Fibroblast of lung (primary cell): ENCODE results near the gene ICE2. TPM values are rescaled to one million over a fixed set of nuclear protein-coding genes. Genes with fewer than 3 reads are reported as not detected.

Source experiments
- DNase-seq, 2 donors: peaks; one replicate each; pipeline versions ENCODE4 v3.0.0 to v3.0.0-alpha.2; 2010; ENCODE audit warnings: low read depth in 2 of 2
- H2AFZ ChIP-seq: 2 replicates; pipeline ENCODE4 v1.5.1; 2012; ENCODE audit warnings: low read length, control low read depth, inconsistent platforms
- H3K27ac ChIP-seq: 2 replicates; pipeline ENCODE4 v1.5.1; 2011; ENCODE audit warnings: low read length, control low read depth; ENCODE audit not compliant: insufficient read depth
- H3K27me3 ChIP-seq: 2 replicates; pipeline ENCODE4 v1.5.1; 2011; ENCODE audit warnings: mild to moderate bottlenecking, low read length; ENCODE audit not compliant: control insufficient read depth, insufficient read depth
- H3K36me3 ChIP-seq: 2 replicates; pipeline ENCODE4 v1.5.1; 2011; ENCODE audit warnings: low read length; ENCODE audit not compliant: control insufficient read depth, insufficient read depth
- H3K4me1 ChIP-seq: 2 replicates; pipeline ENCODE4 v1.5.1; 2011; ENCODE audit warnings: low read length; ENCODE audit not compliant: control insufficient read depth, insufficient read depth; ENCODE audit errors: extremely low read depth
- H3K4me2 ChIP-seq: 2 replicates; pipeline ENCODE4 v1.5.1; 2011; ENCODE audit warnings: low read length, control low read depth; ENCODE audit not compliant: insufficient read depth; ENCODE audit errors: extremely low read depth
- H3K4me3 ChIP-seq, 4 experiments: fragments of 200-600 bp in 1 of 4; sonication (generic) in 1 of 4; replicated peaks in 1 of 4; 2 replicates each; pipeline ENCODE4 v1.5.1; 2011 to 2016; ENCODE audit warnings: low read length in 4 of 4, low read depth in 3 of 4, mild to moderate bottlenecking in 3 of 4, control low read depth in 2 of 4, inconsistent platforms in 1 of 4, mixed read lengths in 1 of 4; ENCODE audit not compliant: insufficient read depth in 1 of 4; ENCODE audit errors: control extremely low read depth in 1 of 4
- H3K79me2 ChIP-seq: 2 replicates; pipeline ENCODE4 v1.5.1; 2012; ENCODE audit warnings: mild to moderate bottlenecking, low read length, inconsistent platforms; ENCODE audit not compliant: control insufficient read depth, insufficient read depth
- H3K9ac ChIP-seq: 2 replicates; pipeline ENCODE4 v1.5.1; 2011; ENCODE audit warnings: mild to moderate bottlenecking, low read length, control low read depth; ENCODE audit not compliant: insufficient read depth
- H3K9me3 ChIP-seq: 2 replicates; pipeline ENCODE4 v1.5.1; 2012; ENCODE audit warnings: low read depth, low read length; ENCODE audit not compliant: control insufficient read depth, insufficient read depth
- H4K20me1 ChIP-seq: 2 replicates; pipeline ENCODE4 v1.5.1; 2011; ENCODE audit warnings: low read length; ENCODE audit not compliant: control insufficient read depth, insufficient read depth; ENCODE audit errors: extremely low read depth
- EZH2 ChIP-seq: IDR thresholded peaks from 2 replicates; pipeline ENCODE4 v1.5.1; 2012; ENCODE audit warnings: low read length, control low read depth, mild to moderate bottlenecking; ENCODE audit errors: missing control alignments
- polyA plus RNA-seq, 2 donors: library from polyadenylated mRNA; depleted of rRNA in 1 of 2; stranded (reverse) in 1 of 2; unstranded in 1 of 2; fragments of >200 nt; gene quantifications; 2 replicates each; pipeline ENCODE4 v1.2.1, GENCODE V29; 2011 to 2012; ENCODE audit warnings: missing spikeins in 1 of 2
- total RNA-seq: library from RNA; depleted of rRNA; stranded (reverse); fragments of >200 nt; gene quantifications from 2 replicates; pipeline ENCODE4 v1.2.1, GENCODE V29; 2014
- TF ChIP-seq, protein P1 (sequence below), 2 donors: IDR thresholded peaks in 1 of 2; conservative IDR thresholded peaks in 1 of 2; 1 replicate in 1 of 2; 2 replicates in 1 of 2; pipeline ENCODE4 v1.5.1; 2011 to 2012; ENCODE audit warnings: low read length in 2 of 2, control low read depth in 1 of 2, inconsistent platforms in 1 of 2, low read depth in 1 of 2, mild to moderate bottlenecking in 1 of 2

ICE2 gene
- total and polyA plus RNA-seq, 2 donors (not counting 1 experiment from before 2014, with no cell fraction given), result 22.3 to 38.6 TPM

DNA sequence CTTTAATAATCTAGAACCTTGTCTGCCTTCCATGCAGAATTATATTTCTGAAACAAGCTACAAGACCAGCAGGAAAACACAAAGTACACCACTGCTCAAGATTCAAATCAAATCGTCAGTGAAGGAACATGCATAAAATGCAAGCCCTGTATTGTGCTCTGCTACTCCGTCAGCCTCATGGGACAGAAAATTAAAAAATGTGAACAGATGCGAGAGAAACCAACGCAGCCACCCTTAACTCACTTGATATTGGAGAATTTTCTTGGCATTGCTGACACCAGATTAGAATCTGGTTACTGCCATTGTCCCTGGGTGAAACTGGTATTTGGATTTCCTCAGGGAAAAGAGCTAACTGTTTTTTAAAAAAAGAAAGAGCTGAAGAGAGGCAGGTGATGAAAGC, 104.7 kb downstream of the ICE2 start:
- Histone ChIP-seq H3K4me2 (peak overlapping the region; percentile 16), H3K27me3 (no peaks in the 10 kb centered on the region), H3K4me1 (peaks cover 59% of the 10 kb centered on the region), H4K20me1 (peaks cover 11% of the 10 kb centered on the region), H3K9ac (no peak overlapping the region), H3K9me3 (no peaks in the 10 kb centered on the region), H3K36me3 (peaks cover 27% of the 10 kb centered on the region), H3K27ac (peak overlapping the region; percentile 93), H2AFZ (no peak overlapping the region), H3K79me2 (peaks cover 84% of the 10 kb centered on the region), H3K4me3 (no peak overlapping the region)
- no peak for TF ChIP-seq EZH2
- TF ChIP-seq, protein P1, sequence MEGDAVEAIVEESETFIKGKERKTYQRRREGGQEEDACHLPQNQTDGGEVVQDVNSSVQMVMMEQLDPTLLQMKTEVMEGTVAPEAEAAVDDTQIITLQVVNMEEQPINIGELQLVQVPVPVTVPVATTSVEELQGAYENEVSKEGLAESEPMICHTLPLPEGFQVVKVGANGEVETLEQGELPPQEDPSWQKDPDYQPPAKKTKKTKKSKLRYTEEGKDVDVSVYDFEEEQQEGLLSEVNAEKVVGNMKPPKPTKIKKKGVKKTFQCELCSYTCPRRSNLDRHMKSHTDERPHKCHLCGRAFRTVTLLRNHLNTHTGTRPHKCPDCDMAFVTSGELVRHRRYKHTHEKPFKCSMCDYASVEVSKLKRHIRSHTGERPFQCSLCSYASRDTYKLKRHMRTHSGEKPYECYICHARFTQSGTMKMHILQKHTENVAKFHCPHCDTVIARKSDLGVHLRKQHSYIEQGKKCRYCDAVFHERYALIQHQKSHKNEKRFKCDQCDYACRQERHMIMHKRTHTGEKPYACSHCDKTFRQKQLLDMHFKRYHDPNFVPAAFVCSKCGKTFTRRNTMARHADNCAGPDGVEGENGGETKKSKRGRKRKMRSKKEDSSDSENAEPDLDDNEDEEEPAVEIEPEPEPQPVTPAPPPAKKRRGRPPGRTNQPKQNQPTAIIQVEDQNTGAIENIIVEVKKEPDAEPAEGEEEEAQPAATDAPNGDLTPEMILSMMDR (conservative IDR thresholded peaks at IDR 0.05 in 1 of 2, IDR thresholded peaks at IDR 0.05 in 1 of 2; ENCODE audit: low read depth in 1 of 2, low read length in 2 of 2), result no peak
- DNase-seq, result no peak

DNA sequence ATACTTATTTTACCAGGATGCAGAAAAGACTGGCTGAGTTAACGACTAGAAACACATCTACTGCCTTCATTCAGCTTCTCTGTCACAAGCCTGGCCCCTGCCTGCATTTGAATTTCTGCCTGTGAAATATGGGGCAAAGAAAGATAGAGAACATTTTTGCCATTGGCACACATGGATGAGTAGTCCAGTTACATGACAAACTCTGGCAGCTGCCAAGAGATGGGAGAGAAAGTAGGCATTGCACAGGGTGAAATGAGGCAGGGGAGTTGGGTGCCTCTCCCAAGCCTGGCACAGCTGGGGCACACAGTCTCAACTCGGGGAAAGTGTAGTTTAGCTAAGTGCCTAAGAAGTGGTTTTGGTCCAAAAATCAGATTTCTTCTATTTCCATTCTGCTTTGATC, 105.2 kb downstream of the ICE2 start:
- peaks cover 28% of the 10 kb centered on the region for H3K36me3 ChIP-seq
- H3K4me3 ChIP-seq, result no peak overlapping the region
- H4K20me1 ChIP-seq, result peaks cover 12% of the 10 kb centered on the region
- H3K4me1 ChIP-seq, result peaks cover 59% of the 10 kb centered on the region
- H2AFZ ChIP-seq, result no peak overlapping the region
- H3K9me3 ChIP-seq, result no peaks in the 10 kb centered on the region
- H3K4me2 ChIP-seq, result no peak overlapping the region
- H3K79me2 ChIP-seq, result peaks cover 87% of the 10 kb centered on the region
- no peaks in the 10 kb centered on the region for H3K27me3 ChIP-seq
- H3K27ac ChIP-seq, result peak overlapping the region; percentile 93
- no peak for DNase-seq
- TF ChIP-seq, protein P1 (conservative IDR thresholded peaks at IDR 0.05 in 1 of 2, IDR thresholded peaks at IDR 0.05 in 1 of 2; ENCODE audit: low read depth in 1 of 2, low read length in 2 of 2), result no peak
- no peak for TF ChIP-seq EZH2
- no peak overlapping the region for H3K9ac ChIP-seq

DNA sequence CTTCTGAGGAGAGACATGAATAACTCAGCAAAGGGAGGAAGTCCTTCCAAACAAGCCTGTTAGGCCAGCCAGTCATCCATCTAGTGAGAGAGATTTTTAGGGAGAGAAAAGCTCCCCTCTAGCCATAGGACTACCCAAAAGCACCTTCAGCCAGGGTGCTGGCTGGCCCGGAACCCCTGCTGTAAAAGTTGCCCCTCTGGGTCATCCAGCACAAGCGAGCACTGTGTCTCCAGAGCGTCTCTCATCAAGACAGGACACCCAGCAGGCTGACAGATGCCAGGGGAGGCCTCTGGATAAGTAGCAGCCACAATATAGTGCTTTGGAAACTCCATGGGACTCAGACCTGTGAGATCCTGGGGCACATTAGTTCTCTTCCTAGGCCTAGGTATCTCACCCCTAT, 105.6 kb downstream of the ICE2 start:
- TF ChIP-seq, protein P1 (conservative IDR thresholded peaks at IDR 0.05 in 1 of 2, IDR thresholded peaks at IDR 0.05 in 1 of 2; ENCODE audit: low read depth in 1 of 2, low read length in 2 of 2), result no peak
- TF ChIP-seq EZH2, result no peak
- no peak for DNase-seq
- peak overlapping the region; percentile 93 for H3K27ac ChIP-seq
- no peak overlapping the region for H3K4me2 ChIP-seq
- no peak overlapping the region for H2AFZ ChIP-seq
- peaks cover 28% of the 10 kb centered on the region for H3K36me3 ChIP-seq
- H3K27me3 ChIP-seq, result no peaks in the 10 kb centered on the region
- H3K9me3 ChIP-seq, result no peaks in the 10 kb centered on the region
- H3K9ac ChIP-seq, result no peak overlapping the region
- peaks cover 12% of the 10 kb centered on the region for H4K20me1 ChIP-seq
- H3K4me1 ChIP-seq, result peaks cover 59% of the 10 kb centered on the region
- H3K4me3 ChIP-seq, result no peak overlapping the region
- H3K79me2 ChIP-seq, result peaks cover 87% of the 10 kb centered on the region
